PFSK-1 (cell line): Measurements from ENCODE around the gene TPP1.

Experiments
- FOXP2 ChIP-seq: optimal IDR thresholded peaks from 2 replicates; pipeline ENCODE3; 2011; ENCODE audit warnings: borderline replicate concordance, control low read depth, inconsistent platforms; ENCODE audit not compliant: insufficient read depth; ENCODE audit errors: extremely low read length, extremely low read depth
- POLR2AphosphoS5 ChIP-seq: IDR thresholded peaks from 2 replicates; pipeline ENCODE4 v1.6.1; 2012; ENCODE audit warnings: low read depth, mild to moderate bottlenecking, control low read depth, low read length, moderate library complexity
- SIN3A ChIP-seq: IDR thresholded peaks from 2 replicates; pipeline ENCODE4 v1.6.1; 2012; ENCODE audit warnings: mild to moderate bottlenecking, low read length, moderate library complexity, borderline replicate concordance; ENCODE audit not compliant: insufficient read depth
- TAF1 ChIP-seq: IDR thresholded peaks from 2 replicates; pipeline ENCODE4 v1.6.1; 2012; ENCODE audit warnings: low read length, control low read depth, borderline replicate concordance; ENCODE audit not compliant: insufficient read depth
- TF ChIP-seq, protein P1 (sequence below), 2 experiments: IDR thresholded peaks; 2 replicates each; pipeline versions ENCODE4 v1.6.1 to v1.8.0; 2011 to 2012; ENCODE audit warnings: low read depth in 2 of 2, low read length in 2 of 2, control low read depth in 1 of 2, inconsistent platforms in 1 of 2, mild to moderate bottlenecking in 1 of 2, moderate library complexity in 1 of 2; ENCODE audit not compliant: insufficient read depth in 1 of 2

DNA sequence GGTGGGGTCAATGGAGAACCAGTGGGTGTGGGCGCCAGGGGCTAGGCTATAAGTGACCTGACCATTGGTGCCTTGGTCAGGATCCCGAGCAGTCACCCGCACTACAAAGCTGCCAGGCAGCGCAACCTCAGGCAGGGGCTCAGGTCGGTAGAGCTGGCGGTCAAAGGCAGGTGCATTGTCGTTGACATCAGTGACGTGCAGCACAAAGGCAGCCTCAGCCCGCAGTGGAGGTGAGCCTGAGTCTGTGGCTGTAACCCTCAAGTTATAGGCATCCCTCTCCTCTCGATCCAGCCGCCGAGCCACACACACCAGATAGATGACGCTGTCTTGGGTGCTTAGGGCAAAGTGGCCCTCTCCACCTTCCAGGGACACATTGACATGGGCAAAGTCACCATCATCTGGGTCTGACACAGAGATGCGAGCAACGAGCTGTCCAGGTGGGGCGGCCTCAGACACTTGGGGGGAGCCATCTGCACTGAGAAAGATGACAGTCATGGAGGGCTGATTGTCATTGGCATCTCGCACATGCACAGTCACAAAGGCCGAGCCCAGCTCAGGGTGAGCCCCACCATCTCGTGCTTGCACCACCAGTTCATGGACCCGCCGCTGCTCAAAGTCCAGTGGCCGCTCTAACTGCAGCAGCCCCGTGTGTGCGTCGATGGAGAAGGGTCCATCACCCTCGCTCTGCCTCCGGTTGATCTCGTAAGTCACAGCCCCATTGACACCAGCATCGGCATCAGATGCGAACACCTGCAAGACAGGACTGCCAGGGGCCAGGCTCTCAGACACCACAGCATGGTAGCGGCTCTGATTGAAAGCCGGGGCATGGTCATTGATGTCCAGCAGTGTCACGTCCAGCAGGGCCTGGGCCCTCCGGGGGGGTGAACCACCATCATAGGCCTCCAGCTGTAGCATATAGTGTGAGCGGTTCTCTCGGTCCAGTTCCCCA, 21.1 kb upstream of the TPP1 start:
- TF ChIP-seq, protein P1, sequence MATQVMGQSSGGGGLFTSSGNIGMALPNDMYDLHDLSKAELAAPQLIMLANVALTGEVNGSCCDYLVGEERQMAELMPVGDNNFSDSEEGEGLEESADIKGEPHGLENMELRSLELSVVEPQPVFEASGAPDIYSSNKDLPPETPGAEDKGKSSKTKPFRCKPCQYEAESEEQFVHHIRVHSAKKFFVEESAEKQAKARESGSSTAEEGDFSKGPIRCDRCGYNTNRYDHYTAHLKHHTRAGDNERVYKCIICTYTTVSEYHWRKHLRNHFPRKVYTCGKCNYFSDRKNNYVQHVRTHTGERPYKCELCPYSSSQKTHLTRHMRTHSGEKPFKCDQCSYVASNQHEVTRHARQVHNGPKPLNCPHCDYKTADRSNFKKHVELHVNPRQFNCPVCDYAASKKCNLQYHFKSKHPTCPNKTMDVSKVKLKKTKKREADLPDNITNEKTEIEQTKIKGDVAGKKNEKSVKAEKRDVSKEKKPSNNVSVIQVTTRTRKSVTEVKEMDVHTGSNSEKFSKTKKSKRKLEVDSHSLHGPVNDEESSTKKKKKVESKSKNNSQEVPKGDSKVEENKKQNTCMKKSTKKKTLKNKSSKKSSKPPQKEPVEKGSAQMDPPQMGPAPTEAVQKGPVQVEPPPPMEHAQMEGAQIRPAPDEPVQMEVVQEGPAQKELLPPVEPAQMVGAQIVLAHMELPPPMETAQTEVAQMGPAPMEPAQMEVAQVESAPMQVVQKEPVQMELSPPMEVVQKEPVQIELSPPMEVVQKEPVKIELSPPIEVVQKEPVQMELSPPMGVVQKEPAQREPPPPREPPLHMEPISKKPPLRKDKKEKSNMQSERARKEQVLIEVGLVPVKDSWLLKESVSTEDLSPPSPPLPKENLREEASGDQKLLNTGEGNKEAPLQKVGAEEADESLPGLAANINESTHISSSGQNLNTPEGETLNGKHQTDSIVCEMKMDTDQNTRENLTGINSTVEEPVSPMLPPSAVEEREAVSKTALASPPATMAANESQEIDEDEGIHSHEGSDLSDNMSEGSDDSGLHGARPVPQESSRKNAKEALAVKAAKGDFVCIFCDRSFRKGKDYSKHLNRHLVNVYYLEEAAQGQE (IDR thresholded peaks at IDR 0.05; ENCODE audit: insufficient read depth in 1 of 2, low read depth in 2 of 2, low read length in 2 of 2): no peak
- TF ChIP-seq SIN3A: no peak
- no peak for TF ChIP-seq POLR2AphosphoS5
- TF ChIP-seq TAF1: no peak
- TF ChIP-seq FOXP2: no peak
